OCI-LY1 (cell line): Measurements from ENCODE around the gene DPF3.

ENCODE experiments used
- H2AFZ ChIP-seq: fragments of 200-600 bp; sonication (generic), shearing (Covaris generic); 2 replicates; pipeline ENCODE4 v1.6.0; 2014; ENCODE audit warnings: antibody characterized with exemption, mild to moderate bottlenecking, low read length
- H3F3A ChIP-seq: fragments of 200-600 bp; sonication (generic), shearing (Covaris generic); 2 replicates; pipeline ENCODE4 v1.6.0; 2014; ENCODE audit warnings: mild to moderate bottlenecking, antibody characterized with exemption, low read length, moderate library complexity; ENCODE audit not compliant: insufficient read depth
- H3K27ac ChIP-seq: fragments of 200-600 bp; sonication (generic); 2 replicates; pipeline ENCODE4 v1.5.1; 2014; ENCODE audit warnings: low read length, mixed run types, mild to moderate bottlenecking, low read depth; ENCODE audit not compliant: poor library complexity, severe bottlenecking
- H3K27me3 ChIP-seq: fragments of 200-600 bp; sonication (generic); 2 replicates; pipeline ENCODE4 v1.6.0; 2014; ENCODE audit warnings: antibody characterized with exemption, mild to moderate bottlenecking, low read length, moderate library complexity; ENCODE audit not compliant: insufficient read depth
- H3K36me3 ChIP-seq: fragments of 200-600 bp; sonication (generic); 2 replicates; pipeline ENCODE4 v1.6.1; 2014; ENCODE audit warnings: mild to moderate bottlenecking, antibody characterized with exemption, low read length, moderate library complexity, mixed read lengths; ENCODE audit not compliant: insufficient read depth
- H3K4me1 ChIP-seq: fragments of 200-600 bp; sonication (generic); 2 replicates; pipeline ENCODE4 v1.5.1; 2014; ENCODE audit warnings: mild to moderate bottlenecking, low read length, moderate library complexity; ENCODE audit not compliant: insufficient read depth, severe bottlenecking
- H3K4me2 ChIP-seq: fragments of 200-600 bp; sonication (generic), shearing (Covaris generic); 2 replicates; pipeline ENCODE4 v1.6.1; 2014; ENCODE audit warnings: low read length
- H3K4me3 ChIP-seq: fragments of 200-600 bp; sonication (generic); 2 replicates; pipeline ENCODE4 v1.5.1; 2014; ENCODE audit warnings: low read length, low read depth, mild to moderate bottlenecking, mixed read lengths; ENCODE audit not compliant: poor library complexity, severe bottlenecking
- H3K79me2 ChIP-seq: fragments of 200-600 bp; shearing (Covaris generic); 2 replicates; pipeline ENCODE4 v1.6.1; 2016; ENCODE audit warnings: mixed run types, low read length, mixed read lengths; ENCODE audit not compliant: insufficient read depth
- H3K9ac ChIP-seq: fragments of 200-600 bp; sonication (generic), shearing (Covaris generic); 2 replicates; pipeline ENCODE4 v1.6.1; 2014; ENCODE audit warnings: mild to moderate bottlenecking, low read length, mixed read lengths
- H3K9me2 ChIP-seq: fragments of 200-600 bp; sonication (generic), shearing (Covaris generic); 2 replicates; pipeline ENCODE4 v1.6.1; 2014; ENCODE audit warnings: low read depth, mild to moderate bottlenecking, low read length, mixed read lengths
- H3K9me3 ChIP-seq: fragments of 200-600 bp; shearing (Covaris generic); 2 replicates; pipeline ENCODE4 v1.6.1; 2014; ENCODE audit warnings: low read length, mixed read lengths
- H4K20me1 ChIP-seq: fragments of 200-600 bp; sonication (generic), shearing (Covaris generic); 2 replicates; pipeline ENCODE4 v1.6.0; 2016; ENCODE audit warnings: mild to moderate bottlenecking, low read length; ENCODE audit not compliant: insufficient read depth
- CTCF ChIP-seq: fragments of 200-600 bp; sonication (generic), shearing (Covaris generic); IDR thresholded peaks from 2 replicates; pipeline ENCODE4 v1.5.1; 2017; ENCODE audit warnings: mild to moderate bottlenecking, antibody characterized with exemption, low read length, moderate library complexity, mixed read lengths
- EZH2 ChIP-seq: fragments of 200-600 bp; sonication (generic), shearing (Covaris generic); IDR thresholded peaks from 2 replicates; pipeline ENCODE4 v1.8.0; 2017; ENCODE audit warnings: borderline replicate concordance, mixed run types, mild to moderate bottlenecking, antibody characterized with exemption, low read length, moderate library complexity, mixed read lengths

Gene DPF3

GRCh38 chr14:72701605-72702004, 192.3 kb downstream of the DPF3 start:
- H3K4me1 ChIP-seq, result no peaks in the 10 kb centered on the region
- H3K4me3 ChIP-seq, result no peak overlapping the region
- no peaks in the 10 kb centered on the region for H3K27me3 ChIP-seq
- no peak overlapping the region for H3K27ac ChIP-seq
- H3K9me2 ChIP-seq, result no peaks in the 10 kb centered on the region
- no peak overlapping the region for H3K4me2 ChIP-seq
- H3K9me3 ChIP-seq, result no peaks in the 10 kb centered on the region
- no peak for TF ChIP-seq EZH2
- no peak for TF ChIP-seq CTCF
- no peaks in the 10 kb centered on the region for H3K36me3 ChIP-seq
- H2AFZ ChIP-seq, result no peak overlapping the region
- H3K9ac ChIP-seq, result no peak overlapping the region
- no peaks in the 10 kb centered on the region for H3K79me2 ChIP-seq
- H3F3A ChIP-seq, result no peaks in the 10 kb centered on the region
- no peaks in the 10 kb centered on the region for H4K20me1 ChIP-seq

GRCh38 chr14:72701237-72701565, 192.7 kb downstream of the DPF3 start:
- H3K4me3 ChIP-seq, result no peak overlapping the region
- no peaks in the 10 kb centered on the region for H3K27me3 ChIP-seq
- no peak overlapping the region for H3K27ac ChIP-seq
- no peaks in the 10 kb centered on the region for H3K79me2 ChIP-seq
- H4K20me1 ChIP-seq, result no peaks in the 10 kb centered on the region
- H3K4me1 ChIP-seq, result no peaks in the 10 kb centered on the region
- H3K4me2 ChIP-seq, result no peak overlapping the region
- H3K9ac ChIP-seq, result no peak overlapping the region
- H3K9me3 ChIP-seq, result no peaks in the 10 kb centered on the region
- no peak overlapping the region for H2AFZ ChIP-seq
- H3F3A ChIP-seq, result no peaks in the 10 kb centered on the region
- H3K36me3 ChIP-seq, result no peaks in the 10 kb centered on the region
- no peaks in the 10 kb centered on the region for H3K9me2 ChIP-seq
- TF ChIP-seq EZH2, result no peak
- TF ChIP-seq CTCF, result no peak

GRCh38 chr14:72700338-72701236, 193.3 kb downstream of the DPF3 start:
- Histone ChIP-seq H3K27ac (no peak overlapping the region), H3F3A (no peaks in the 10 kb centered on the region), H3K27me3 (no peaks in the 10 kb centered on the region), H3K4me3 (no peak overlapping the region), H3K9me3 (no peaks in the 10 kb centered on the region), H3K79me2 (no peaks in the 10 kb centered on the region), H3K9me2 (no peaks in the 10 kb centered on the region), H3K4me2 (no peak overlapping the region), H4K20me1 (no peaks in the 10 kb centered on the region), H3K9ac (no peak overlapping the region), H3K4me1 (no peaks in the 10 kb centered on the region), H3K36me3 (no peaks in the 10 kb centered on the region), H2AFZ (no peak overlapping the region)
- TF ChIP-seq EZH2 (no peak), CTCF (no peak)
